Activated B cell treated with CpG ODN at 0.5 μM for 24 hours (primary cell): ENCODE results near the gene NPR2. TPM values are rescaled to one million over a fixed set of nuclear protein-coding genes. Genes with fewer than 3 reads are reported as not detected.

ENCODE experiments used
- ATAC-seq: fragments of 200-7000 bp; cut with Tn5 transposase; one replicate; pipeline ENCODE4 v1.10.0; 2021; ENCODE audit warnings: low read depth, mild to moderate bottlenecking, moderate library complexity
- CTCF ChIA-PET: fragments of 350-600 bp; sonication (Branson Sonifier 250); formaldehyde crosslinking; loops from one replicate; lab custom pipeline; 2021; ENCODE audit warnings: antibody characterized with exemption; lab: Charles Lee
- POLR2A ChIA-PET: fragments of 350-600 bp; sonication (Branson Sonifier 250); formaldehyde crosslinking; loops from one replicate; lab custom pipeline; 2021; ENCODE audit warnings: antibody characterized with exemption; lab: Charles Lee
- DNase-seq: peaks from one replicate; pipeline ENCODE4 v3.0.0; 2022
- H3K27ac Mint-ChIP-seq: one replicate; pipeline ENCODE4 v1.8.0; 2020; ENCODE audit warnings: mixed read lengths
- H3K27me3 Mint-ChIP-seq: one replicate; pipeline ENCODE4 v1.8.0; 2021; ENCODE audit warnings: mixed read lengths
- H3K36me3 Mint-ChIP-seq: one replicate; pipeline ENCODE4 v1.8.0; 2021; ENCODE audit warnings: low read depth, mixed read lengths
- H3K4me1 Mint-ChIP-seq: one replicate; pipeline ENCODE4 v1.8.0; 2021; ENCODE audit warnings: mixed read lengths
- H3K4me3 Mint-ChIP-seq: one replicate; pipeline ENCODE4 v1.8.0; 2020; ENCODE audit warnings: mild to moderate bottlenecking, mixed read lengths
- H3K9me3 Mint-ChIP-seq: one replicate; pipeline ENCODE4 v1.8.0; 2020; ENCODE audit warnings: mixed read lengths
- intact Hi-C: fragments of 100-400 bp; cut with micrococcal nuclease; formaldehyde crosslinking; loops from one replicate; pipeline ENCODE4 v1.15.1; 2024
- total RNA-seq: library from RNA; stranded (reverse); gene quantifications from 2 replicates; pipeline ENCODE4 v1.2.3, GENCODE V29; 2022
- TF ChIP-seq, protein P1 (sequence below): fragments of 200-600 bp; IDR thresholded peaks from one replicate; pipeline ENCODE4 v1.8.0; 2022; ENCODE audit warnings: antibody characterized with exemption, mild to moderate bottlenecking

The NPR2 gene
- total RNA-seq, 1 donor from 2014 or later, result 4.6 TPM

DNA sequence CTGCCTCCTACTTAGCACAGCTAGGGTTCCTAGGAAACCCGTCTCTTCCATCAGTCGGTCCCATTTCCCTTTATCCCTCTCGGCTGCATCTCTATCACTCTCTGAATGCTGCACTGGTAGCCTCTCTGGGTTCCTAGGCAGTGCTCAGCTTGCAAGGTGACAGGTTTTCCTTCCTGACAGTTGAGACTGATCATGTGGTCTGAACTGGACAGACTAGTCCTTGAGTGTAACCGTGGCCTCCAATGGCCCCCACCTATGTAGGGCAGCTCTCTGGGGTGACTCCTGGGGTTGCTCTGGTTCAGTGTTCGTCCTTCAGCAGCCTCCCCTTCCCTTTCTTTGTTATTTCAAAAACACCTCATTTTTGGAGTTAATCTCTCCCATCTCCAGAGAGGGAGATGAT, 41.4 kb downstream of the NPR2 start:
- ATAC-seq, result no peak
- TF ChIP-seq, protein P1, sequence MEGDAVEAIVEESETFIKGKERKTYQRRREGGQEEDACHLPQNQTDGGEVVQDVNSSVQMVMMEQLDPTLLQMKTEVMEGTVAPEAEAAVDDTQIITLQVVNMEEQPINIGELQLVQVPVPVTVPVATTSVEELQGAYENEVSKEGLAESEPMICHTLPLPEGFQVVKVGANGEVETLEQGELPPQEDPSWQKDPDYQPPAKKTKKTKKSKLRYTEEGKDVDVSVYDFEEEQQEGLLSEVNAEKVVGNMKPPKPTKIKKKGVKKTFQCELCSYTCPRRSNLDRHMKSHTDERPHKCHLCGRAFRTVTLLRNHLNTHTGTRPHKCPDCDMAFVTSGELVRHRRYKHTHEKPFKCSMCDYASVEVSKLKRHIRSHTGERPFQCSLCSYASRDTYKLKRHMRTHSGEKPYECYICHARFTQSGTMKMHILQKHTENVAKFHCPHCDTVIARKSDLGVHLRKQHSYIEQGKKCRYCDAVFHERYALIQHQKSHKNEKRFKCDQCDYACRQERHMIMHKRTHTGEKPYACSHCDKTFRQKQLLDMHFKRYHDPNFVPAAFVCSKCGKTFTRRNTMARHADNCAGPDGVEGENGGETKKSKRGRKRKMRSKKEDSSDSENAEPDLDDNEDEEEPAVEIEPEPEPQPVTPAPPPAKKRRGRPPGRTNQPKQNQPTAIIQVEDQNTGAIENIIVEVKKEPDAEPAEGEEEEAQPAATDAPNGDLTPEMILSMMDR, result no peak

DNA sequence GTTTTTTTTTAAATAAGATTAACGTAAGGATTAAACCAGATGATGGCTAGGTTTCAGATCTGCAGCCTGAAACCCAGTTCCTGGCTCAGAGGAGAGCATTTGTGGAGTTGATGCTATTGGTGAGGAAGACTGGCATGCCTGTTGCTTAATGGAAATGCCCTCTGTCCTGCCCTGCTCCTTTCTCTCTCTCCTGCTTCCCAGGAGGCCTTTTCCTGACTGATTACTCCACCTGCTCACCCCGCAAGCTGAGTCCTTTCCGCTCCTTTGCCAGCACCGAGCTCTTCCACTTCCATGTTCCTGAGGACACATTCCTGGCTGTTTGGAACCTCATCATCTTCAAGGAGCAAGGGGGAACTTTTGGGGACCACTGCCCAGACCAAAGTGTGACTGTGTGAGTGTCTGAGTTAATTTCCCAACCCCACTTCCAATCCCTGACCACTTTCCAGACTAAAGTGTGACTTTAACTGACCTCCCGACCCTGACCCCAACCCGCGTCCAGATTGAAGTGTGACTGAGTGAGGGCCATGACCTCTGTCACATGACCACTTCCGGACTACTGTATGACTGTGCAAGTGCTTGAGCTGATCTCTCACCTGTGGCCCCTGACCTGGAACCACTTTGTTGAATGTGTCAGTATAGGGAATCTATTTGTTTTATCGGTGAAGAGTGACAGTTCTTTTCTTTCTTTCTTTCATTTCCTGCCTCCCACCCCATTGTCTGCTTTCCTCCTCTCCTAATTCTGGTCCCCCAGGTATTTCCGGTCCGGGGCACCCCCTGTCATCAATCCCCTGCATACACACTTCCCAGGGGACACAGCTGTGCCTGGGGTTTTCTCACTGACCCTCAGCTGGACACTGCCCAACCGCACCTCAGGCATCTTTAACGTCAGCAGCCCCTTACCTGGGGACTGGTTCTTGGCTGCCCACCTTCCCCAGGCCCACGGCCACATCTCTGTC, 43.1 kb downstream of the NPR2 start:
- TF ChIP-seq, protein P1, result no peak
- Mint-ChIP-seq H3K27me3 (no peaks in the 10 kb centered on the region), H3K27ac (peak overlapping the region; percentile 38), H3K9me3 (no peaks in the 10 kb centered on the region), H3K36me3 (no peaks in the 10 kb centered on the region), H3K4me3 (peak overlapping the region; percentile 33), H3K4me1 (peaks cover 35% of the 10 kb centered on the region)
- intact Hi-C loops, result no loop called here
- no peak for DNase-seq
- CTCF ChIA-PET, result interaction anchor here (0.7 to 6.0 kb wide), 6 partner anchors 8 to 48 kb away, joined by 3 to 28 read pairs (median 4); no protein-coding TSS in a partner anchor
- no peak for ATAC-seq
- POLR2A ChIA-PET, result interaction anchor here (1.3 to 1.6 kb wide), 2 partner anchors 20 to 102 kb away, joined by 4 to 11 read pairs; partner anchors contain the start of genes CREB3 and HINT2

More for the DNA sequence above, 41.4 kb downstream of the NPR2 start:
- H3K36me3 Mint-ChIP-seq, result peaks cover 4% of the 10 kb centered on the region
- no peak overlapping the region for H3K4me3 Mint-ChIP-seq
- H3K4me1 Mint-ChIP-seq, result peaks cover 44% of the 10 kb centered on the region
- no peaks in the 10 kb centered on the region for H3K27me3 Mint-ChIP-seq
- ChIA-PET POLR2A (interaction anchor here (1.6 kb wide), 1 partner anchor 18 kb away, joined by 11 read pairs; the partner anchor contains the start of gene HINT2), CTCF (interaction anchor here (1.1 to 2.3 kb wide), 2 partner anchors 43 to 50 kb away, joined by 4 to 6 read pairs; no protein-coding TSS in a partner anchor)
- intact Hi-C loops, result no loop called here
- no peaks in the 10 kb centered on the region for H3K9me3 Mint-ChIP-seq
- DNase-seq, result no peak
- no peak overlapping the region for H3K27ac Mint-ChIP-seq

DNA sequence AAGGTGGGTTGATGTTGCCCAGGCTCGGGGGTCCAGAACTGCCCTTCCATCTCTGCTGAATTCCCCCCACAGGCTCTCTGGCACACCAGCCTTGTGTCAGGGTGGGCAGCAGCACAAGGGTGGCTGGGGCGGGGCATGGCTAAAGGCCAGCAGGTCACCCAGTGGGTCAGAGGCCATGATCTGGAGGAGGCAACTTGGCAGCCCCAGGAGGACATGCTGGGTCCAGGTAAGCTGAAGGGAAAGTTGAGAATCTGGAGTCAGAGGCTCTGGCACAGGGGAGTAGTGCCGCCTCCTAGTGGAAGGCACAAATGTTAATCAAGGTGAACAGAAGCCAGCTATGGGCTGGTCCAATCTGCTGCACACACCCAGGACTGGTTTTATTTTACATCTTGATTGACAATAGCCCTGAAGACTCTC, 43.8 kb downstream of the NPR2 start:
- TF ChIP-seq, protein P1, result no peak
- CTCF ChIA-PET, result interaction anchor here (0.7 to 6.0 kb wide), 4 partner anchors 9 to 101 kb away, joined by 3 to 28 read pairs (median 6); no protein-coding TSS in a partner anchor
- Mint-ChIP-seq H3K27ac (no peak overlapping the region), H3K4me3 (no peak overlapping the region), H3K27me3 (no peaks in the 10 kb centered on the region), H3K36me3 (no peaks in the 10 kb centered on the region), H3K9me3 (no peaks in the 10 kb centered on the region), H3K4me1 (peaks cover 35% of the 10 kb centered on the region)
- ATAC-seq (no peak), DNase-seq (no peak)
- POLR2A ChIA-PET, result no interaction called here
- intact Hi-C loops, result no loop called here

DNA sequence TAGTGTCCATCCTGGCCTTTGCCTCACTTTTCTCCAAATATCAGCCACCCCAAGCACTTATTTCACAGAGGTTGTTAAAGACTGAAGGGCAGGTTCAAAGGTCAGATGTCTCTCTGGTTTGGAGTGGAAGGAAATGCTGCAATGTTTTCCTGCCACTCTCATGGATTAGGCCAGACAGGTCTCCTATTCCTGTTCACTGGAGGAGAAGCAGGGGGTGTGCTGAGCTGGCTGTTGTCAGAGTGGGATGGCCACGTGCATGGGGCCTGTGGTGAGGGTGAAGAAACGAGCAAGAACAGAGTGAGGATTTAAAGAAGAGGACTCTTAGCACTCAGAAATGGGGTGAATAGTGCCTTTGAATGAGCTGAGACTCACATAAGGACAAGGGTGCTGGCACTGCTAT, 44.4 kb downstream of the NPR2 start:
- DNase-seq (no peak), ATAC-seq (no peak)
- no peak overlapping the region for H3K27ac Mint-ChIP-seq
- TF ChIP-seq, protein P1, result no peak
- intact Hi-C loops, result no loop called here
- no peaks in the 10 kb centered on the region for H3K36me3 Mint-ChIP-seq
- POLR2A ChIA-PET, result no interaction called here
- H3K27me3 Mint-ChIP-seq, result no peaks in the 10 kb centered on the region
- peaks cover 39% of the 10 kb centered on the region for H3K4me1 Mint-ChIP-seq
- H3K9me3 Mint-ChIP-seq, result no peaks in the 10 kb centered on the region
- CTCF ChIA-PET, result interaction anchor here (0.7 to 6.0 kb wide), 3 partner anchors 10 to 102 kb away, joined by 3 to 28 read pairs (median 10); no protein-coding TSS in a partner anchor
- H3K4me3 Mint-ChIP-seq, result no peak overlapping the region

DNA sequence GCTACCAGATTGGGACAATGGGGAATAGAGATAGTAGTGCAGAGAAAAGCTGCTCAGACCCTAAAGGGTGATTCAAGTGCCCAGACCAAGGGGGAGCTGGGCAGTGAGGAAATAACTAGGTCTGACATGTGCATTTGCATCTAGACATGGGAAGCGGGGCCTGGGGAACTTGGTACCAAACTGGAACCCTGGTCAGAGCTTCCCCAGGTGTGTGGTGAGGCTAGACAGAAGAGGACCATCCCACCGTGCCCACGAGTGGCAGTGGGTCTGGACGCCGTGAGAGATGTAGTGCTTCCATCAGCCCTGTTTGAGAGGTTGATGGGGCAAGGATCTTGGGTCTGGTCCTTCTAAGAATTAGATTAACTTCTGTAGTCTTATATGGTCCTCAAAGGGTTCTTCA, 45.2 kb downstream of the NPR2 start:
- CTCF ChIA-PET, result interaction anchor here (1.9 to 6.0 kb wide), 2 partner anchors 10 to 46 kb away, joined by 10 to 28 read pairs; no protein-coding TSS in a partner anchor
- Mint-ChIP-seq H3K4me1 (peaks cover 43% of the 10 kb centered on the region), H3K36me3 (no peaks in the 10 kb centered on the region), H3K27ac (no peak overlapping the region), H3K9me3 (no peaks in the 10 kb centered on the region), H3K4me3 (no peak overlapping the region), H3K27me3 (no peaks in the 10 kb centered on the region)
- intact Hi-C loops, result no loop called here
- TF ChIP-seq, protein P1, result no peak
- ATAC-seq (no peak), DNase-seq (no peak)
- POLR2A ChIA-PET, result no interaction called here
